CD14-positive monocyte (primary cell): Measurements from ENCODE around the gene KMT2C. TPM values are rescaled to one million over a fixed set of nuclear protein-coding genes. Genes with fewer than 3 reads are reported as not detected.
"Not testable (repeated sequence)": the region's sequence is repeated elsewhere in the genome, so short reads cannot be mapped to it uniquely, and the experiment has no call there.

Source experiments
- DNase-seq, 3 donors: peaks; one replicate each; pipeline ENCODE4 v3.0.0-alpha.2; 2011 to 2022
- H2AFZ ChIP-seq: 2 replicates; pipeline ENCODE4 v1.6.0; 2012; ENCODE audit warnings: mild to moderate bottlenecking, low read depth, low read length, inconsistent platforms; ENCODE audit not compliant: insufficient read depth, poor library complexity, severe bottlenecking
- H3K27ac ChIP-seq, 2 donors: 1 replicate in 1 of 2; 2 replicates in 1 of 2; pipeline ENCODE4 v1.5.1; 2012 to 2013; ENCODE audit warnings: low read length in 2 of 2, control low read depth in 1 of 2, inconsistent platforms in 1 of 2, low read depth in 1 of 2, mild to moderate bottlenecking in 1 of 2
- H3K27me3 ChIP-seq, 2 donors: one replicate each; pipeline versions ENCODE4 v1.6.0 to v1.6.1; 2011 to 2013; ENCODE audit warnings: low read length in 2 of 2; ENCODE audit not compliant: control insufficient read depth in 2 of 2, insufficient read depth in 2 of 2
- H3K36me3 ChIP-seq, 2 donors: replicated peaks in 1 of 2; 1 replicate in 1 of 2; 2 replicates in 1 of 2; pipeline versions ENCODE4 v1.5.1 to v1.6.1; 2012 to 2013; ENCODE audit warnings: low read length in 2 of 2, control low read depth in 1 of 2, inconsistent platforms in 1 of 2, mild to moderate bottlenecking in 1 of 2; ENCODE audit not compliant: insufficient read depth in 2 of 2, control insufficient read depth in 1 of 2
- H3K4me1 ChIP-seq, 2 donors: 1 replicate in 1 of 2; 2 replicates in 1 of 2; pipeline versions ENCODE4 v1.5.1 to v1.6.1; 2012 to 2013; ENCODE audit warnings: low read length in 2 of 2, control low read depth in 1 of 2, inconsistent platforms in 1 of 2, mild to moderate bottlenecking in 1 of 2, moderate library complexity in 1 of 2; ENCODE audit not compliant: insufficient read depth in 2 of 2, control insufficient read depth in 1 of 2
- H3K4me2 ChIP-seq: replicated peaks from 2 replicates; pipeline ENCODE3; 2012; ENCODE audit warnings: low read length, moderate library complexity, mild to moderate bottlenecking; ENCODE audit not compliant: poor library complexity, severe bottlenecking; ENCODE audit errors: extremely low read depth
- H3K4me3 ChIP-seq, 3 experiments: fragments of 200-600 bp in 1 of 3; sonication (generic) in 1 of 3; replicated peaks in 1 of 3; 1 replicate in 2 of 3; 2 replicates in 1 of 3; pipeline ENCODE4 v1.5.1; 2011 to 2013; ENCODE audit warnings: low read length in 3 of 3, mild to moderate bottlenecking in 3 of 3, control low read depth in 2 of 3, low read depth in 2 of 3, inconsistent platforms in 1 of 3, moderate library complexity in 1 of 3
- H3K79me2 ChIP-seq: 2 replicates; pipeline ENCODE4 v1.6.0; 2012; ENCODE audit warnings: mild to moderate bottlenecking, control low read depth, inconsistent platforms, low read length, moderate library complexity; ENCODE audit not compliant: insufficient read depth
- H3K9ac ChIP-seq: 2 replicates; pipeline ENCODE4 v1.6.0; 2017; ENCODE audit warnings: low read length, mild to moderate bottlenecking; ENCODE audit not compliant: insufficient read depth, poor library complexity, severe bottlenecking
- H3K9me3 ChIP-seq, 2 donors: replicated peaks in 1 of 2; 1 replicate in 1 of 2; 2 replicates in 1 of 2; pipeline versions ENCODE4 v1.5.1 to v1.6.1; 2012 to 2013; ENCODE audit warnings: low read length in 2 of 2, control low read depth in 1 of 2; ENCODE audit not compliant: control insufficient read depth in 1 of 2, insufficient read depth in 1 of 2
- H4K20me1 ChIP-seq: 2 replicates; pipeline ENCODE4 v1.6.0; 2012; ENCODE audit warnings: mild to moderate bottlenecking, low read length, control low read depth, moderate library complexity; ENCODE audit not compliant: insufficient read depth
- H3K27ac Mint-ChIP-seq, 7 donors: one replicate each; pipeline ENCODE4 v1.8.0; 2020; ENCODE audit warnings: mild to moderate bottlenecking in 7 of 7, mixed read lengths in 7 of 7, moderate library complexity in 6 of 7, inconsistent platforms in 2 of 7
- H3K27me3 Mint-ChIP-seq, 3 donors: one replicate each; pipeline ENCODE4 v1.8.0; 2021 to 2022; ENCODE audit warnings: low read depth in 3 of 3, mild to moderate bottlenecking in 3 of 3, mixed read lengths in 3 of 3, moderate library complexity in 3 of 3, inconsistent platforms in 1 of 3
- H3K36me3 Mint-ChIP-seq, 2 donors: one replicate each; pipeline ENCODE4 v1.8.0; 2020; ENCODE audit warnings: mixed read lengths in 2 of 2, inconsistent platforms in 1 of 2, mild to moderate bottlenecking in 1 of 2
- H3K4me1 Mint-ChIP-seq: one replicate; pipeline ENCODE4 v1.8.0; 2020; ENCODE audit warnings: mild to moderate bottlenecking, mixed read lengths
- H3K4me3 Mint-ChIP-seq, 2 donors: one replicate each; pipeline ENCODE4 v1.8.0; 2020; ENCODE audit warnings: mild to moderate bottlenecking in 2 of 2, mixed read lengths in 2 of 2, moderate library complexity in 1 of 2
- H3K9me3 Mint-ChIP-seq, 7 donors: one replicate each; pipeline ENCODE4 v1.8.0; 2020 to 2022; ENCODE audit warnings: mixed read lengths in 7 of 7, mild to moderate bottlenecking in 6 of 7, moderate library complexity in 6 of 7, inconsistent platforms in 2 of 7
- WGBS: methylation state at CpG from one replicate; pipeline ENCODE4 v1.1.5; 2013; ENCODE audit warnings: missing lambda C conversion rate; ENCODE audit not compliant: insufficient coverage; 5-methylcytosine and 5-hydroxymethylcytosine counted together
- intact Hi-C, 2 donors: fragments of 100-400 bp; cut with micrococcal nuclease; formaldehyde crosslinking; loops; one replicate each; pipeline versions ENCODE4 v1.15.0 to v1.15.1; 2023
- polyA plus RNA-seq, 3 donors: library from polyadenylated mRNA; depleted of rRNA in 1 of 3; unstranded in 2 of 3; stranded (reverse) in 1 of 3; fragments of 300-500 nt in 2 of 3; fragments of >200 nt in 1 of 3; fragmentation: Illumina TruSeq in 2 of 3; gene quantifications; 1 replicate in 2 of 3; 2 replicates in 1 of 3; pipeline ENCODE4 v1.2.3, GENCODE V29; 2012 to 2021
- TF ChIP-seq, protein P1 (sequence below): fragments of 200-600 bp; IDR thresholded peaks from one replicate; pipeline ENCODE4 v1.8.0; 2022; ENCODE audit warnings: antibody characterized with exemption, mild to moderate bottlenecking

Gene KMT2C
- polyA plus RNA-seq, 3 donors = 4.5 to 26.1 (median 7.3) TPM

DNA sequence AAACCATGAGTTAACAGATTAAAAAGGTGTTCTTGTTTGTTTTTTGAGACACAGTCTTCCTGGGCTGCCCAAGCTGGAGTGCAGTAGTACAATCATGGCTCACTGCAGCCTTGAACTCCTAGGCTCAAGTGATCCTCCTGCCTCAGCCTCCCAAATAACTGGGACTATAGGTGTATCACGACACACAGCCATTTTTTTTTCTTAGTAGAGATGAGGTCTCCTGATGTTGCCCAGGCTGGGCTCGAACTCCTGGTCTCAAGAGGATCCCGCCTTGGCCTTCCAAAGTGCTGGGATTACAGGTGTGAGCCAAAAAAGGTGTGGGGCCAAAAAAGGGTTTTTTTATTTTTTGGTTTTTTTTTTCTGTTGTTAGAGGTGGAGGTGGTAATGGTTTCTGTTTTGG is 29.3 kb downstream of the KMT2C start:
- DNase-seq = no peak
- no peaks in the 10 kb centered on the region for H3K4me1 ChIP-seq
- peaks cover 2 to 6% of the 10 kb centered on the region in 2 donors for H3K36me3 Mint-ChIP-seq
- H3K79me2 ChIP-seq = peaks cover 99% of the 10 kb centered on the region
- no peaks in the 10 kb centered on the region for H3K4me1 Mint-ChIP-seq
- 39% methylated on average over 3 of the region's 3 CpGs for WGBS
- H4K20me1 ChIP-seq = peaks cover 97% of the 10 kb centered on the region
- intact Hi-C loops = no loop called here
- H3K4me3 Mint-ChIP-seq = no peak overlapping the region
- no peak overlapping the region for H3K27ac ChIP-seq
- no peak overlapping the region for H3K4me3 ChIP-seq
- H3K36me3 ChIP-seq = no peaks in the 10 kb centered on the region
- peaks cover 0 to 3% (median 0%) of the 10 kb centered on the region in 3 donors for H3K27me3 Mint-ChIP-seq
- H2AFZ ChIP-seq = no peak overlapping the region
- H3K9ac ChIP-seq = no peak overlapping the region
- TF ChIP-seq, protein P1, sequence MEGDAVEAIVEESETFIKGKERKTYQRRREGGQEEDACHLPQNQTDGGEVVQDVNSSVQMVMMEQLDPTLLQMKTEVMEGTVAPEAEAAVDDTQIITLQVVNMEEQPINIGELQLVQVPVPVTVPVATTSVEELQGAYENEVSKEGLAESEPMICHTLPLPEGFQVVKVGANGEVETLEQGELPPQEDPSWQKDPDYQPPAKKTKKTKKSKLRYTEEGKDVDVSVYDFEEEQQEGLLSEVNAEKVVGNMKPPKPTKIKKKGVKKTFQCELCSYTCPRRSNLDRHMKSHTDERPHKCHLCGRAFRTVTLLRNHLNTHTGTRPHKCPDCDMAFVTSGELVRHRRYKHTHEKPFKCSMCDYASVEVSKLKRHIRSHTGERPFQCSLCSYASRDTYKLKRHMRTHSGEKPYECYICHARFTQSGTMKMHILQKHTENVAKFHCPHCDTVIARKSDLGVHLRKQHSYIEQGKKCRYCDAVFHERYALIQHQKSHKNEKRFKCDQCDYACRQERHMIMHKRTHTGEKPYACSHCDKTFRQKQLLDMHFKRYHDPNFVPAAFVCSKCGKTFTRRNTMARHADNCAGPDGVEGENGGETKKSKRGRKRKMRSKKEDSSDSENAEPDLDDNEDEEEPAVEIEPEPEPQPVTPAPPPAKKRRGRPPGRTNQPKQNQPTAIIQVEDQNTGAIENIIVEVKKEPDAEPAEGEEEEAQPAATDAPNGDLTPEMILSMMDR = no peak
- H3K9me3 Mint-ChIP-seq = peaks cover 3 to 39% (median 30%) of the 10 kb centered on the region in 7 donors
- no peak overlapping the region for H3K4me2 ChIP-seq
- H3K9me3 ChIP-seq = peaks cover 28 to 41% of the 10 kb centered on the region in 2 donors
- no peaks in the 10 kb centered on the region for H3K27me3 ChIP-seq
- no peak overlapping the region for H3K27ac Mint-ChIP-seq

DNA sequence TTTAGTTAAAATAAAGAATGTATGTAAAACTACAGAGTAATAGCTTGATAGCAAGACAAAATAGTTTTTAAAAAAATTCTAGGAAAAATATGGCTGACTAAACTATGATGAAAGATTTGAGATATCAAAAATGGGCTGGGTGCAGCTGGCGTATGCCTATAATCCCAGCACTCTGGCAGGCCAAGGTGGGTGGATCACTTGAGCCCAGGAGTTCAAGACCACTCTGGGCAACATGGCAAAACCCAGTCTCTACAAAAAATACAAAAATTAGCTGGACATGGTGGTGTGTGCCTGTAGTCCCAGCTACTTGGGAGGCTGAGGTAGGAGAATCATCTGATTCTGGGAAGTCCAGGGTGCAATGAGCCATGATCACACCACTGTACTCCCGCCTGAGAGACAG is 29.8 kb downstream of the KMT2C start:
- H3K27me3 Mint-ChIP-seq, H3K4me2 ChIP-seq, H3K27ac Mint-ChIP-seq, H2AFZ ChIP-seq, H3K4me1 Mint-ChIP-seq, H3K4me3 ChIP-seq, H3K27me3 ChIP-seq, DNase-seq, H3K36me3 ChIP-seq, intact Hi-C loops, H3K9ac ChIP-seq, H3K4me1 ChIP-seq, H3K4me3 Mint-ChIP-seq, H3K36me3 Mint-ChIP-seq, H3K27ac ChIP-seq: not testable (repeated sequence)
- peaks cover 97% of the 10 kb centered on the region for H4K20me1 ChIP-seq
- 65% methylated on average over 2 of the region's 2 CpGs for WGBS
- peaks cover 0 to 39% (median 30%) of the 10 kb centered on the region in 7 donors for H3K9me3 Mint-ChIP-seq
- peaks cover 28 to 37% of the 10 kb centered on the region in 2 donors for H3K9me3 ChIP-seq
- H3K79me2 ChIP-seq = peaks cover 99% of the 10 kb centered on the region
